MM.1S (cell line): Measurements from ENCODE around the gene FNDC11.

Experiments
- CTCF ChIP-seq: fragments of 300-600 bp; sonication (generic); IDR thresholded peaks from 2 replicates; pipeline ENCODE4 v1.5.1; 2016; ENCODE audit warnings: antibody characterized with exemption, low read length, mixed read lengths
- EZH2 ChIP-seq: fragments of 300-600 bp; sonication (generic); optimal IDR thresholded peaks from 2 replicates; pipeline ENCODE3; 2017; ENCODE audit warnings: low read depth, mild to moderate bottlenecking, antibody characterized with exemption, low read length, mixed read lengths
- EZH2phosphoT487 ChIP-seq: fragments of 300-600 bp; sonication (generic); IDR thresholded peaks from 2 replicates; pipeline ENCODE4 v1.6.1; 2018; ENCODE audit warnings: antibody characterized with exemption, low read length

DNA sequence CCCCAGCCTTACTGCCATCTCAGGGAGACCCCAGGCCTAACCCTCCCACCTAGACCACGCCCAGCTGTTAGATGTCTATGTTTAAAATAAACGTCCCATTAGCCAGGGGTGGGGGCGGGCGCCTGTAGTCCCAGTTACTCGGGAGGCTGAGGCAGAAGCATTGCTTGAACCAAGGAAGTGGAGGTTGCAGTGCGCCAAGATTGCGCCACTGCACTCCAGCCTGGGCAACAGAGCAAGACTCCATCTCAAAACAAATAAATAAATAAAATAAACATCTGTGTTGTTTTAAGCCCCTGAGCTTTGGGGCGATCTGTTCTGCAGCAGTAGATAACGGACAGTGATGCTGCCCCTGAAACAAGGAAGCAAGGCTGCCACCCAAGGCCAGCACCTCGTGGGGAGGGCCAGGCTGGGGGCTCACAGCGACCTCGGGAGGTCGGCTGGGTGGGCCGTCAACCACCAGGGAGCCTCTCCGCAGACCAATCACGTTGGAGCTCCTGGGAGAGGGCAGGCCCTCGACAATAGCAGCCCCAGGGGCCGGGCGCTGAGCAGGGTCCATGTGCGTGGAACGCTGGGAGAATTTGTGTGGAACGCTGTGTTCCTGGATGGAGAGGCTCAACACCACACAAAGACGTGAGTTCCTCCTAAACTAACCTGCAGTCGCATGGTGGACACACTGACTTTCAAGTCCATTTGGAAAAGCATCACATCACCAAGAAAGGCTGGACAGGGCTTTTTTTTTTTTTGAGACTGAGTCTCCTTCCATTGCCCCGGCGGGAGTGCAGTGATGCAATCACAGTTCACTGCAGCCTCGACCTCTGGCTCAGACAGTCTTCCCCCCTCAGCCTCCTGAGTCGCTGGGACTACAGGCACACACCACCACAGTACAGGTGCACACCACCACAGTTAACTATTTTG is 21.1 kb downstream of the FNDC11 start:
- TF ChIP-seq CTCF = no peak
- TF ChIP-seq EZH2phosphoT487 = no peak
- TF ChIP-seq EZH2 = no peak
